Activated T-helper 2 cell treated with anti-CD3 and anti-CD28 coated beads, Interferon-gamma antibody, Interleukin-2, Interleukin-4, amounts not matched to agents 10 μg/mL and 5 μg/mL and 100 μg/mL, durations not matched to agents 14 hours and 24 hours and 36 hours (primary cell): ENCODE results near the gene CCL3. TPM values are rescaled to one million over a fixed set of nuclear protein-coding genes. Genes with fewer than 3 reads are reported as not detected.

Experiments
- DNase-seq: peaks from one replicate; pipeline ENCODE4 v3.0.0; 2021; ENCODE audit warnings: low spot score
- H3K27ac Mint-ChIP-seq: one replicate; pipeline ENCODE4 v1.8.0; 2021; ENCODE audit warnings: mixed read lengths
- H3K27me3 Mint-ChIP-seq: one replicate; pipeline ENCODE4 v1.8.0; 2021; ENCODE audit warnings: low read depth, mixed read lengths
- H3K36me3 Mint-ChIP-seq: one replicate; pipeline ENCODE4 v1.8.0; 2021; ENCODE audit warnings: low read depth, mixed read lengths
- H3K4me1 Mint-ChIP-seq: one replicate; pipeline ENCODE4 v1.8.0; 2021; ENCODE audit warnings: low read depth, mixed read lengths
- H3K4me3 Mint-ChIP-seq: one replicate; pipeline ENCODE4 v1.8.0; 2021; ENCODE audit warnings: low read depth, mild to moderate bottlenecking, moderate library complexity, mixed read lengths
- H3K9me3 Mint-ChIP-seq: one replicate; pipeline ENCODE4 v1.8.0; 2021; ENCODE audit warnings: mixed read lengths
- intact Hi-C: fragments of 100-400 bp; cut with micrococcal nuclease; formaldehyde crosslinking; loops from one replicate; pipeline ENCODE4 v1.15.1; 2023
- total RNA-seq: library from RNA; stranded (reverse); gene quantifications from 2 replicates; pipeline ENCODE4 v1.2.3, GENCODE V29; 2022

Gene CCL3
- total RNA-seq, 1 donor from 2014 or later = 218 TPM

- no peak for DNase-seq
- peaks cover 12% of the 10 kb centered on the region for H3K4me1 Mint-ChIP-seq
- no peaks in the 10 kb centered on the region for H3K9me3 Mint-ChIP-seq
- intact Hi-C loops = loop anchor here (1.0 to 5.0 kb wide), 3 partner anchors 47 to 102 kb away; no protein-coding TSS in a partner anchor
- no peak overlapping the region for H3K27ac Mint-ChIP-seq
- no peak overlapping the region for H3K4me3 Mint-ChIP-seq
- peaks cover 33% of the 10 kb centered on the region for H3K27me3 Mint-ChIP-seq
- H3K36me3 Mint-ChIP-seq = no peaks in the 10 kb centered on the region
Measured at GRCh38 chr17:36071751-36072150, 18.2 kb downstream of the CCL3 start.

- H3K4me1 Mint-ChIP-seq = peaks cover 12% of the 10 kb centered on the region
- H3K27ac Mint-ChIP-seq = no peak overlapping the region
- no peaks in the 10 kb centered on the region for H3K9me3 Mint-ChIP-seq
- no peak for DNase-seq
- H3K27me3 Mint-ChIP-seq = peaks cover 34% of the 10 kb centered on the region
- H3K4me3 Mint-ChIP-seq = no peak overlapping the region
- no peaks in the 10 kb centered on the region for H3K36me3 Mint-ChIP-seq
- intact Hi-C loops = loop anchor here (5.0 kb wide), 1 partner anchor 77 kb away; no protein-coding TSS in a partner anchor
Measured at GRCh38 chr17:36070427-36070826, 19.5 kb downstream of the CCL3 start.

GRCh38 chr17:36069136-36069535 is 20.8 kb downstream of the CCL3 start:
- Mint-ChIP-seq H3K4me1 (peaks cover 8% of the 10 kb centered on the region), H3K27ac (no peak overlapping the region)
- DNase-seq = no peak

GRCh38 chr17:36068524-36068923 is 21.4 kb downstream of the CCL3 start:
- no peaks in the 10 kb centered on the region for H3K36me3 Mint-ChIP-seq
- DNase-seq = no peak
- peaks cover 7% of the 10 kb centered on the region for H3K4me1 Mint-ChIP-seq
- H3K27ac Mint-ChIP-seq = no peak overlapping the region
- H3K27me3 Mint-ChIP-seq = peaks cover 42% of the 10 kb centered on the region
- intact Hi-C loops = no loop called here
- no peak overlapping the region for H3K4me3 Mint-ChIP-seq
- no peaks in the 10 kb centered on the region for H3K9me3 Mint-ChIP-seq

More at GRCh38 chr17:36069136-36069535, 20.8 kb downstream of the CCL3 start:
- intact Hi-C loops = no loop called here
- Mint-ChIP-seq H3K36me3 (no peaks in the 10 kb centered on the region), H3K27me3 (peaks cover 39% of the 10 kb centered on the region), H3K9me3 (no peaks in the 10 kb centered on the region), H3K4me3 (no peak overlapping the region)

- no peaks in the 10 kb centered on the region for H3K4me1 Mint-ChIP-seq
- no peak overlapping the region for H3K27ac Mint-ChIP-seq
- no peak overlapping the region for H3K4me3 Mint-ChIP-seq
- no peaks in the 10 kb centered on the region for H3K9me3 Mint-ChIP-seq
- H3K27me3 Mint-ChIP-seq = peaks cover 42% of the 10 kb centered on the region
- intact Hi-C loops = no loop called here
- no peaks in the 10 kb centered on the region for H3K36me3 Mint-ChIP-seq
- no peak for DNase-seq
Measured at GRCh38 chr17:36066365-36066985, 23.5 kb downstream of the CCL3 start.

GRCh38 chr17:36063786-36064541 is 26.0 kb downstream of the CCL3 start, which contains the start of gene CCL18:
CCL18 (plus strand) TSS chr17:36064272; CDS start chr17:36064343, 71 bp downstream.
- Mint-ChIP-seq H3K27me3 (peaks cover 41% of the 10 kb centered on the region), H3K9me3 (no peaks in the 10 kb centered on the region), H3K27ac (no peak within 1 kb of the TSS), H3K4me1 (no peaks in the 10 kb centered on the region), H3K36me3 (no peaks in the 10 kb centered on the region), H3K4me3 (no peak within 1 kb of the TSS)
- DNase-seq = no peak
- intact Hi-C loops = no loop called here

- no peaks in the 10 kb centered on the region for H3K4me1 Mint-ChIP-seq
- no peak overlapping the region for H3K27ac Mint-ChIP-seq
- no peaks in the 10 kb centered on the region for H3K36me3 Mint-ChIP-seq
- no peaks in the 10 kb centered on the region for H3K9me3 Mint-ChIP-seq
- intact Hi-C loops = no loop called here
- DNase-seq = no peak
- peaks cover 27% of the 10 kb centered on the region for H3K27me3 Mint-ChIP-seq
- no peak overlapping the region for H3K4me3 Mint-ChIP-seq
Measured at GRCh38 chr17:36060816-36061215, 29.1 kb downstream of the CCL3 start.

- no peaks in the 10 kb centered on the region for H3K36me3 Mint-ChIP-seq
Measured at GRCh38 chr17:36059406-36059805, 30.5 kb downstream of the CCL3 start.

GRCh38 chr17:36057911-36058310 is 32.0 kb downstream of the CCL3 start:
- Mint-ChIP-seq H3K27ac (no peak overlapping the region), H3K36me3 (no peaks in the 10 kb centered on the region), H3K27me3 (peaks cover 13% of the 10 kb centered on the region), H3K9me3 (no peaks in the 10 kb centered on the region), H3K4me1 (no peaks in the 10 kb centered on the region), H3K4me3 (no peak overlapping the region)
- no peak for DNase-seq
- intact Hi-C loops = no loop called here

More at GRCh38 chr17:36059406-36059805, 30.5 kb downstream of the CCL3 start:
- H3K9me3 Mint-ChIP-seq = no peaks in the 10 kb centered on the region
- no peaks in the 10 kb centered on the region for H3K4me1 Mint-ChIP-seq
- no peak overlapping the region for H3K4me3 Mint-ChIP-seq
- H3K27me3 Mint-ChIP-seq = peaks cover 22% of the 10 kb centered on the region
- H3K27ac Mint-ChIP-seq = no peak overlapping the region
- DNase-seq = no peak
- intact Hi-C loops = no loop called here

- no peaks in the 10 kb centered on the region for H3K4me1 Mint-ChIP-seq
- no peaks in the 10 kb centered on the region for H3K9me3 Mint-ChIP-seq
- no peak for DNase-seq
- no peak overlapping the region for H3K27ac Mint-ChIP-seq
- no peak overlapping the region for H3K4me3 Mint-ChIP-seq
- no peaks in the 10 kb centered on the region for H3K36me3 Mint-ChIP-seq
- peaks cover 17% of the 10 kb centered on the region for H3K27me3 Mint-ChIP-seq
- intact Hi-C loops = no loop called here
Measured at GRCh38 chr17:36055921-36056520, 33.9 kb downstream of the CCL3 start.

GRCh38 chr17:36055171-36055570 is 34.8 kb downstream of the CCL3 start:
- peaks cover 16% of the 10 kb centered on the region for H3K27me3 Mint-ChIP-seq
- no peak overlapping the region for H3K4me3 Mint-ChIP-seq
- H3K27ac Mint-ChIP-seq = no peak overlapping the region
- intact Hi-C loops = no loop called here
- DNase-seq = no peak
- H3K36me3 Mint-ChIP-seq = no peaks in the 10 kb centered on the region
- peaks cover under 1% of the 10 kb centered on the region for H3K9me3 Mint-ChIP-seq
- no peaks in the 10 kb centered on the region for H3K4me1 Mint-ChIP-seq

GRCh38 chr17:36049643-36050042 is 40.3 kb downstream of the CCL3 start:
- Mint-ChIP-seq H3K4me3 (no peak overlapping the region), H3K36me3 (no peaks in the 10 kb centered on the region), H3K9me3 (peaks cover 19% of the 10 kb centered on the region), H3K4me1 (no peaks in the 10 kb centered on the region), H3K27ac (no peak overlapping the region), H3K27me3 (peaks cover 20% of the 10 kb centered on the region)
- DNase-seq = no peak
- intact Hi-C loops = no loop called here

GRCh38 chr17:36048066-36048465 is 41.9 kb downstream of the CCL3 start:
- Mint-ChIP-seq H3K27me3 (peaks cover 25% of the 10 kb centered on the region), H3K27ac (no peak overlapping the region), H3K9me3 (peaks cover 19% of the 10 kb centered on the region), H3K4me1 (no peaks in the 10 kb centered on the region), H3K36me3 (no peaks in the 10 kb centered on the region), H3K4me3 (no peak overlapping the region)
- no peak for DNase-seq
- intact Hi-C loops = no loop called here
